T-helper 22 cell (primary cell): ENCODE measurements around the gene TRIM60.
"Not testable (repeated sequence)": the region's sequence is repeated elsewhere in the genome, so short reads cannot be mapped to it uniquely, and the experiment has no call there.

Experiments
- DNase-seq: peaks from one replicate; pipeline ENCODE4 v3.0.0-alpha.2; 2020; ENCODE audit warnings: low read depth

TRIM60 gene

GRCh38 chr4:165053645-165054044 is 21.8 kb downstream of the TRIM60 start, which contains the start of gene TRIM75:
Gene TRIM75 (plus strand): TSS chr4:165053866. CDS start chr4:165059148, 5,282 bp downstream.
- DNase-seq = no peak

- DNase-seq = no peak
Observed at GRCh38 chr4:165055601-165056000, 23.8 kb downstream of the TRIM60 start.

- no peak for DNase-seq
Observed at GRCh38 chr4:165058666-165059065, 26.9 kb downstream of the TRIM60 start.

GRCh38 chr4:165059386-165059785 is 27.6 kb downstream of the TRIM60 start:
- no peak for DNase-seq

- no peak for DNase-seq
Observed at GRCh38 chr4:165060938-165061337, 29.1 kb downstream of the TRIM60 start.

GRCh38 chr4:165070560-165070959 is 38.8 kb downstream of the TRIM60 start:
- DNase-seq = no peak

- not testable (repeated sequence) for DNase-seq
Observed at GRCh38 chr4:165073346-165073745, 41.5 kb downstream of the TRIM60 start.

- DNase-seq = no peak
Observed at GRCh38 chr4:165077034-165077578, 45.3 kb downstream of the TRIM60 start.

GRCh38 chr4:165079476-165079875 is 47.7 kb downstream of the TRIM60 start:
- no peak for DNase-seq

- DNase-seq = not testable (repeated sequence)
Observed at GRCh38 chr4:165084787-165085186, 53.0 kb downstream of the TRIM60 start.

- no peak for DNase-seq
Observed at GRCh38 chr4:165085946-165086345, 54.1 kb downstream of the TRIM60 start.

- no peak for DNase-seq
Observed at GRCh38 chr4:165088366-165088765, 56.6 kb downstream of the TRIM60 start.
